GM20000 (cell line): ENCODE data around the gene ZNF775.

Source experiments
- DNase-seq: peaks from one replicate; pipeline ENCODE4 v3.0.0; 2012; ENCODE audit warnings: low spot score
- TF ChIP-seq, protein P1 (sequence below): IDR thresholded peaks from 2 replicates; pipeline ENCODE4 v1.5.1; 2012; ENCODE audit warnings: mild to moderate bottlenecking, control low read depth; ENCODE audit errors: extremely low read depth, missing control alignments

Gene ZNF775

DNA sequence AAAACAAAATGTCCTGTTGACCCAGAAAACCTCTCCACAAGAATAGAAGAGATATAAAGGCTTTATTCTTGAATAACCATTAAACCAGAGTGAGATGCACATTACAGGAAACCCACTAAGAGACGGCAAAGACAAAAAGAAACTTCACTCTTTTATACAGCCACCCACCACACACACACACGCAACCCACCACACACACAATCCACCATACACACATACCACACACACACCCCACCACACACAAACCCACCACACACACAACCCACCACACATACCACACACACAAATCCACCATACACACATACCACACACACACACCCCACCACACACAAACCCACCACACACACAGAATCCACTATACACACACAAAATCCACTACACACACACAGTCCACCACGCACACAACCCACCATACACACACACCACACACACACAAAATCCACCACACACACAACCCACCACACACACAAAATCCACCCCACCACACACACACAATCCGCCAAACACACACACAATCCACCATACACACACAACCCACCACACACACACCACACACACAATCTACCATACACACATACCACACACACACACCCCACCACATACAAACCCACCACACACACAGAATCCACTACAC lies 20.0 kb upstream of the ZNF775 start:
- no peak for DNase-seq
- TF ChIP-seq, protein P1, sequence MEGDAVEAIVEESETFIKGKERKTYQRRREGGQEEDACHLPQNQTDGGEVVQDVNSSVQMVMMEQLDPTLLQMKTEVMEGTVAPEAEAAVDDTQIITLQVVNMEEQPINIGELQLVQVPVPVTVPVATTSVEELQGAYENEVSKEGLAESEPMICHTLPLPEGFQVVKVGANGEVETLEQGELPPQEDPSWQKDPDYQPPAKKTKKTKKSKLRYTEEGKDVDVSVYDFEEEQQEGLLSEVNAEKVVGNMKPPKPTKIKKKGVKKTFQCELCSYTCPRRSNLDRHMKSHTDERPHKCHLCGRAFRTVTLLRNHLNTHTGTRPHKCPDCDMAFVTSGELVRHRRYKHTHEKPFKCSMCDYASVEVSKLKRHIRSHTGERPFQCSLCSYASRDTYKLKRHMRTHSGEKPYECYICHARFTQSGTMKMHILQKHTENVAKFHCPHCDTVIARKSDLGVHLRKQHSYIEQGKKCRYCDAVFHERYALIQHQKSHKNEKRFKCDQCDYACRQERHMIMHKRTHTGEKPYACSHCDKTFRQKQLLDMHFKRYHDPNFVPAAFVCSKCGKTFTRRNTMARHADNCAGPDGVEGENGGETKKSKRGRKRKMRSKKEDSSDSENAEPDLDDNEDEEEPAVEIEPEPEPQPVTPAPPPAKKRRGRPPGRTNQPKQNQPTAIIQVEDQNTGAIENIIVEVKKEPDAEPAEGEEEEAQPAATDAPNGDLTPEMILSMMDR: no peak

DNA sequence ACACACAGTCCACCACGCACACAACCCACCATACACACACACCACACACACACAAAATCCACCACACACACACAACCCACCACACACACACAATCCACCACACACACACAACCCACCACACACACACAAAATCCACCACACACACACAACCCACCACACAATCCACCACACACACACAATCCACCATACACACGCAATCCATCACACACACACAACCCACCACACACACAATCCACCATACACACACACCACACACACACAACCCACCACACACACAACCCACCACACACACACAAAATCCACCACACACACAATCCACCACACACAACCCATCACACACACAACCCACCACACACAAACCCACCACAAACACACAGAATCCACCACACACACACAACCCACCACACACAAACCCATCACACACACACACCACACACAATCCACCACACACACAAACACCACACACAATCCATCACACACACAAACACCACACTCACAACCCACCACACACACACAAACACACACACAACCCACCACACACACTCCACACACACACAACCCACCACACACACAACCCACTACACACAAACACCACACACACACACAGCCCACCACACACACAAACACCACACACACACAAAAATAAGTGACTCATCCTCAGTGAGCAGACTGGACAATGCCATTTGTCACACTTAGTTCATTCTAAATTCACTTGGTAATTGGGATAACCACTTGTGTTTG lies 19.3 kb upstream of the ZNF775 start:
- no peak for DNase-seq

DNA sequence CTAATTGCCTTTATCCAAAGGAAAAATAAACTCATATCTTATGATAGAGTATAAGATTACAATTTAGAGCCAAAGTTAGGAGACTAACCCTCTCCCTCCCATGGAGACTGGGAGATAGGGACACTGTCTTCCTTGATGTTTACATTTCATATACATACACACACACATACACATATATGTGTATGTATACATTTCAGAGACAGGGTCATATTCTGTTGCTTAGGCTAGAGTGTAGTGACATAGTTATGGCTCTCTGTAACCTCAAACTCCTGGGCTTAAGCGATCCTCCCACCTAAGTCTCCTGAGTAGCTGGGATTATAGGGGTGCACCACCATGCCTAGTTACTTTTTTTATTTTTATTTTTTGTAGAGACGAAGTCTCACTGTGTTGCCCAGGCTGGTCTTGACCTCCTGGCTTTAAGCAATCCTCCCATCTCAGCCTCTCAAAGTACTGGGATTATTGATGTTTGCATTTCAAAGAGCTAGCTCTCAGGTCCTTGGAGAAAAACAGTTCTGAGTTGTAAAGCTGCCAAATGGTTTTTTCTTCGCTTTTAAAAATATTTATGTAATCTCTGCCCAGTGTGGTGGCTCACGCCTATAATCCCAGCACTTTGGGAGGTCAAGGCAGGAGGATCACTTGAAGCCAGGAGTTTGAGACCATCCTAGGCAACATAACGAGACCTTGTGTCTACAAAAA lies 18.6 kb upstream of the ZNF775 start:
- TF ChIP-seq, protein P1: no peak
- no peak for DNase-seq

More for the DNA sequence above, 19.3 kb upstream of the ZNF775 start:
- TF ChIP-seq, protein P1: no peak

DNA sequence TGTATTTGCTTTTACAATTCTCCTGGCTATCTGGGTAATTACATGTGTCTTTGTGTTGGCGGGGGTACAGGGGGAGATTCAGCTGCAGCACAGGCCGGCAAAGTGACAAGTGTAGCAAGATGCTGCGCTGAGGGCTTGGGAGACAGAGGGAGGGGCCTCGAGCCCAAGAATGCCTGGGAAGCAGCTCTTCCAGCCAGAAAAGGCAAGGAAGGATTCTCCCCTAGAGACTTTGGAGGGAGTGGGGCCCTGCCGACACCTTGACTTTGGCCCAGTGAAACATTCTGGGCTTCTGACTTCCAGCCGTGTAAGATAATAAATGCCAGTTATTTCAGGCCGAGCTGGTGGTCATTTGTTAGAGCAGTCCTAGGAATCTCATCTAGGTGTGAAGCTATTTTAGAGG lies 17.7 kb upstream of the ZNF775 start:
- TF ChIP-seq, protein P1: no peak
- DNase-seq: no peak

DNA sequence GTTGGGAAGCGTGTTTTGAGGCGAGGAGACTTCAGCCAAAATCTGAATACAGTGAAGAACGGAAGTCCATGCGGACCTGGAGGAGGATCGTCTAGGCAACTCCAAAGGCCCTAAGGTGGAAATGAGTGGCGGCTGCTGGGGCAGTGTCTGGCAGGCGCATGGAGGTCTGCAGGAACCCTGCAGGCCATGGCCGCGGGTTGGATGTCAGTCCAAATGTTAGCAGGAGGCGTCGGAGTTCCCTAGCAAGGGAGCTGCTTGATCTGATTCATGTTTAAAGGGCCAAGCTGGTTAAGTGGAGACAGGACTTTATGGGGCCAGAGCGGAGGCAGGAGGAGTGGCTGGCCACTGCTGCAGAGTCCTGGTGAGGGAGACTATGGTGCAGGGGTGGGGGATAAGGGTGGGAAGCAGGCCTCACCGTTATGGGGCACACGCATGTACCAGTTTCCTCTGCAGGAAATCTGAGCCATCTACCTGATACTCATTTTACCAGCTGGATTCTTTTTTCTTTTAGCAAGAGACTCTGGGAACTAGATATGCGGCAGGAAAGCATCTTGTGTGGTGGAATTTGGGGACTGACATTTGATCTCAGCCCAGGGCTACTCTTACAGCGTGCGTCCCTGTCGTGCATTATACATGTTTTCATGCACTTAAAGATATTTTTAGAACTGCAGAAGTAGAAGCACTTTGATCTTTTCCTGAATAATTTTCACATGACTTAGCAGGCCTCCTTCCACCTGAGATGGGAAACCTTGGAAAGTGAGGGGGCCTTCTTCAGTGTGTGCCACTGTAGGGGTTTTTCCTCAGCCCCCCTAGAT lies 17.1 kb upstream of the ZNF775 start:
- TF ChIP-seq, protein P1: no peak
- no peak for DNase-seq

DNA sequence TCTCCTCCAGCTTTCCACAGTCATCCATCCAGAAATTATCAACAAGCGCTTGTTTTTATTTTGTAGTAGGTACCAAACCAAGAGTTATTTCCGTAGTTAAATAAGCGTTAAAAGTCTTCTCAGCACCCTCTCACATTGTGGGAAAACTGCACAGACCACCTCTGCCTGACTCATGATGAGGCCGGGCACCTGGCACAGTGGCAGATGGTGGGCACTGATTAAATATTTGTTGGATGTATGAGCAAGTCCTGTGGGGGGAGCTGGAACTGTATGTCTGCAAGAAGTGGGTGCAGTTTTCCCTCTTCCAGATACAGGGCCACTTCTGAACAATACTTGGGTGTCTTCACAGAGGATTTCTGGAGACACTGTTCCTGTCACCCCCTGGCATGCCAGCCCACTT lies 15.8 kb upstream of the ZNF775 start:
- TF ChIP-seq, protein P1: no peak
- DNase-seq: no peak

DNA sequence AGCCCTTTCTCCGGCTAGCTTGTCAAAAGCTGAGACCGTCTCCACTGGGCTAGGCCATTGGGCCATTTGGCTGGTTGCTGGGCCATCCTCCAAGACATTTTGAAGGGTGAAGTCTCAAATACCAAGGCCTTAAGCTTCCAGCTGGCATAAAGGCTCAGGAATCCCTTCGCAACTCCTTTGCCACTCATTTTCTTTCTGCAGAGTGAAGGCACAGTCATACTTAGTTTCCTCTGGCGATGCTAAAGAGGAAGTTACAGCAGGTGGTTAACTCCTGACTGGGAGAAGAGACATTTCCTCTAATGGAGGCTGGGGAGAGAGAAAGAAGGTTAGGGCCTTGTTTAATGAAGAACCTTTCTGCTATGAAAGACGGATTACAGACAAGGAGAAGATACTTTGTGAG lies 15.3 kb upstream of the ZNF775 start:
- TF ChIP-seq, protein P1: no peak
- peak; percentile 62 for DNase-seq
